ENCODE data around the gene HOOK2. TPM values are rescaled to one million over a fixed set of nuclear protein-coding genes. Genes with fewer than 3 reads are reported as not detected.

HOOK2 gene
- total RNA-seq, 1 donor = 21.7 TPM

DNA sequence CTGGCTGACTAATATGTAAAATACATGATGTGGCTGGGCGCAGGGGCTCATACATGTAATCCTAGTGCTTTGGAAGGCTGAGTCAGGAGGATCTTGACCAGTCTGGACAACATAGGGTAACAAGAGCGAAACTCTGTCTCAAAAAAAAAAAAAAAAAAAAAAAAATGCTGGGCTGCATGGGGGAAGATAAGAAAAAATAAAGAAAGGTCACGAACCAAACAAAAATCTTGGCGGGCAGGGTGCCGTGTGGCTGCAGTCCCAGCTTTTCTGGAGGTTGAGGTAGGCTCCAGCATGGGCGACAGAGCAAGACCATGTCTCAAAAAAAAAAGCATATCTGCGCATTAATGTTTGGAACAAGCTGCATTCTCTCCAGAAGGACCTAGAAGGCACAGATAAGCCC lies 39.7 kb upstream of the HOOK2 start:
- H3K4me3 ChIP-seq (ENCODE audit: insufficient read depth, low read length) = no peak overlapping the region
- no peaks in the 10 kb centered on the region for H4K20me1 ChIP-seq (ENCODE audit: insufficient read depth, low read length)
- DNase-seq (ENCODE audit: insufficient read length, low spot score, missing footprints) = peak; percentile 22
- TF ChIP-seq, protein P1, sequence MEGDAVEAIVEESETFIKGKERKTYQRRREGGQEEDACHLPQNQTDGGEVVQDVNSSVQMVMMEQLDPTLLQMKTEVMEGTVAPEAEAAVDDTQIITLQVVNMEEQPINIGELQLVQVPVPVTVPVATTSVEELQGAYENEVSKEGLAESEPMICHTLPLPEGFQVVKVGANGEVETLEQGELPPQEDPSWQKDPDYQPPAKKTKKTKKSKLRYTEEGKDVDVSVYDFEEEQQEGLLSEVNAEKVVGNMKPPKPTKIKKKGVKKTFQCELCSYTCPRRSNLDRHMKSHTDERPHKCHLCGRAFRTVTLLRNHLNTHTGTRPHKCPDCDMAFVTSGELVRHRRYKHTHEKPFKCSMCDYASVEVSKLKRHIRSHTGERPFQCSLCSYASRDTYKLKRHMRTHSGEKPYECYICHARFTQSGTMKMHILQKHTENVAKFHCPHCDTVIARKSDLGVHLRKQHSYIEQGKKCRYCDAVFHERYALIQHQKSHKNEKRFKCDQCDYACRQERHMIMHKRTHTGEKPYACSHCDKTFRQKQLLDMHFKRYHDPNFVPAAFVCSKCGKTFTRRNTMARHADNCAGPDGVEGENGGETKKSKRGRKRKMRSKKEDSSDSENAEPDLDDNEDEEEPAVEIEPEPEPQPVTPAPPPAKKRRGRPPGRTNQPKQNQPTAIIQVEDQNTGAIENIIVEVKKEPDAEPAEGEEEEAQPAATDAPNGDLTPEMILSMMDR (IDR thresholded peaks at IDR 0.05; ENCODE audit: extremely low read depth, low read depth, low read length) = no peak
- H3K9me3 ChIP-seq (ENCODE audit: low read depth, low read length) = no peaks in the 10 kb centered on the region
- no peak overlapping the region for H2AFZ ChIP-seq (ENCODE audit: low read length)
- H3K4me1 ChIP-seq (ENCODE audit: insufficient read depth, low read length) = no peaks in the 10 kb centered on the region
- no peak overlapping the region for H3K27ac ChIP-seq (ENCODE audit: low read depth, low read length)
- H3K4me2 ChIP-seq (ENCODE audit: insufficient read depth, low read length) = no peak overlapping the region
- H3K79me2 ChIP-seq (ENCODE audit: insufficient read depth, low read length) = no peaks in the 10 kb centered on the region
- H3K36me3 ChIP-seq (ENCODE audit: insufficient read depth, low read length) = peaks cover 5% of the 10 kb centered on the region
- H3K27me3 ChIP-seq (ENCODE audit: insufficient read depth, low read length) = no peaks in the 10 kb centered on the region

DNA sequence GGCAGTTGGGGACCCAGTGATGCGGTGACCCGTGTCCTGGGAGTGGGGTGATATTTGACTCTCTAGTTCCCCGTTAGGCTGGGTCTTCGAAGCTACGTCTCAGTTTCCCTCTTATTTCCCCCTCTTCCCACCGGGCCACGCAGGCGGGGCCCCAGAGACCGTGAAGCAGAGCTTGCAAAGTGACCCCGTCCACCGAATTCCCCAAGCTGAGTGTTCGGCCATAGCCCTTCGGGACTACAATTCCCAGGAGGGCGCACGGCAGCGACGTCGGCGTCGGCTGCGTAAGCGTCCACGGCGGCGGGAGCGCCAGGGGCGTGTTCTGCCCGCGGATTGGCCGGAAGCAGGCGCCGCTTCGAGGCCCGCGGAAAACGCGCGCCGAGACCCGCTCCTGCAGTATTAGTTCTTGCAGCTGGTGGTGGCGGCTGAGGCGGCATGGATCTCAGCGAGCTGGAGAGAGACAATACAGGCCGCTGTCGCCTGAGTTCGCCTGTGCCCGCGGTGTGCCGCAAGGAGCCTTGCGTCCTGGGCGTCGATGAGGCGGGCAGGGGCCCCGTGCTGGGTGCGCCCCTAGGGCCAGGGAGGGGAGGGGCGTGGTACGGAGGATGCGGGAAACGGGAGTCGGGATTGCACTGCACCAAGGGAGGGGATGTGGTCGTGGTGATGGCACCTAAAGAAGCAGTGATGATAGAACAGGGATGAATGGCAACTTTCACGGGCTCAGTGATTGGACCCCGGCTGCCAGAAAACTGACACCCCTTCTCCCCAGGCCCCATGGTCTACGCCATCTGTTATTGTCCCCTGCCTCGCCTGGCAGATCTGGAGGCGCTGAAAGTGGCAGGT lies 31.1 kb upstream of the HOOK2 start, which contains the start of gene RNASEH2A:
Gene RNASEH2A (plus strand): TSS at position 343 of the 840 bp plus-strand sequence. CDS start 90 bp downstream, at position 433.
- Histone ChIP-seq H3K4me2 (ENCODE audit: insufficient read depth, low read length) (peak within 1 kb of the TSS; percentile 96), H4K20me1 (ENCODE audit: insufficient read depth, low read length) (no peaks in the 10 kb centered on the region), H2AFZ (ENCODE audit: low read length) (peak within 1 kb of the TSS; percentile 96), H3K27ac (ENCODE audit: low read depth, low read length) (peak within 1 kb of the TSS; percentile 53), H3K4me3 (ENCODE audit: insufficient read depth, low read length) (peak within 1 kb of the TSS; percentile 88), H3K4me1 (ENCODE audit: insufficient read depth, low read length) (peaks cover 17% of the 10 kb centered on the region), H3K9me3 (ENCODE audit: low read depth, low read length) (no peaks in the 10 kb centered on the region), H3K79me2 (ENCODE audit: insufficient read depth, low read length) (peaks cover 11% of the 10 kb centered on the region), H3K27me3 (ENCODE audit: insufficient read depth, low read length) (no peaks in the 10 kb centered on the region), H3K36me3 (ENCODE audit: insufficient read depth, low read length) (peaks cover 15% of the 10 kb centered on the region)
- peak; percentile 99 for DNase-seq (ENCODE audit: insufficient read length, low spot score, missing footprints)
- TF ChIP-seq, protein P1 (IDR thresholded peaks at IDR 0.05; ENCODE audit: extremely low read depth, low read depth, low read length) = no peak

DNA sequence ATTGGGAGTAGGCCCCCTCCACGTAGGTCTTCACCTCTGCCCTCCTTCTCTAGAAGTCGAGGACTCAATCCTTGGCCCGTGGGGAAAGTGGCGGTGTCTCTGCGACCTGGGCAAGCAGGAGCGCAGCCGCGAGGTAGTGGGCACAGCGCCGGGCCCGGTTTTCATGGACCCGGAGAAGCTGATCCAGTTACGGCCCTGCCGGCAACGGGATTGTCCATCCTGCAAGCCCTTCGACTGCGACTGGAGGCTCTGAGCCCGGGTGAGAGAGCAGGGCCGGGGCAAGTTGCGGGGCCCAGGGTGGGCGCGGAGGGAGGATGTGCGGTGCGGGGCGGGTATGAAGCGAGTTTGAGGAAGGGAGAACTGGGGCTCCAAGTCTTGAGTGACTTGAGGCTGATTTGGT lies 28.7 kb upstream of the HOOK2 start:
- Histone ChIP-seq H3K4me3 (ENCODE audit: insufficient read depth, low read length) (no peak overlapping the region), H3K4me2 (ENCODE audit: insufficient read depth, low read length) (no peak overlapping the region), H3K27ac (ENCODE audit: low read depth, low read length) (no peak overlapping the region), H3K4me1 (ENCODE audit: insufficient read depth, low read length) (peaks cover 24% of the 10 kb centered on the region), H3K27me3 (ENCODE audit: insufficient read depth, low read length) (no peaks in the 10 kb centered on the region), H2AFZ (ENCODE audit: low read length) (no peak overlapping the region), H3K36me3 (ENCODE audit: insufficient read depth, low read length) (peaks cover 13% of the 10 kb centered on the region), H4K20me1 (ENCODE audit: insufficient read depth, low read length) (peaks cover 3% of the 10 kb centered on the region), H3K9me3 (ENCODE audit: low read depth, low read length) (no peaks in the 10 kb centered on the region), H3K79me2 (ENCODE audit: insufficient read depth, low read length) (peaks cover 20% of the 10 kb centered on the region)
- DNase-seq (ENCODE audit: insufficient read length, low spot score, missing footprints) = no peak
- TF ChIP-seq, protein P1 (IDR thresholded peaks at IDR 0.05; ENCODE audit: extremely low read depth, low read depth, low read length) = no peak
